ENCODE data around the gene NOP9. TPM values are rescaled to one million over a fixed set of nuclear protein-coding genes. Genes with fewer than 3 reads are reported as not detected.
A peak's percentile ranks its signal among the peaks of the same experiment; 100 is the strongest.

NOP9 gene
- total RNA-seq, 1 donor from 2014 or later, result 28.3 TPM

- intact Hi-C loops (cut with DNase I), result no loop called here
- no peak for DNase-seq (ENCODE audit: low spot score)
These were observed 36.6 kb upstream of the NOP9 start, which contains the start of gene TGM1 for GRCh38 chr14:24262821-24263733. Gene TGM1, minus strand, starts transcription at chr14:24263177. Its CDS starts 825 bp downstream, at chr14:24262352.

DNA sequence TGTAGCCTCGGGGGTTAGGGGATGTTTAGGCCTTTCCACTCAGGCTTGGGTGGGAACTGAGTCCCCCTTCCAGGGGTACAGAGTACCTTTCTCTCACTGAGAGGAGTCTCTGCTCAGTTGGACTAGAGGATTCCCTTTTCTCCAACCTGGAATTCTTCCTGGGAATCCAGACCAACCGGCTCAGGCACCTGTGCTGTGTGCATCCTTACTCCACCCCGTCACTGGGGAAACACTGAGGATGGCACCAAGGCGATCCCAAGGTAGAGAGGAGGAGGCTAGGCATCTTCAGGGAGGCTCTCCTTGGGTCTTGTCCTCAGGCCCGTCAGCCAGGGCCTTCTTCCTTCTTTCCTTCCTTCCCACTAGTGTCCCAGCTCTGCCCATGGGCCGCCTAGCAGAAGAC is 35.8 kb upstream of the NOP9 start:
- DNase-seq (ENCODE audit: low spot score), result no peak
- intact Hi-C loops (cut with DNase I), result no loop called here

- DNase-seq (ENCODE audit: low spot score), result no peak
- intact Hi-C loops (cut with DNase I), result no loop called here
These were observed 35.4 kb upstream of the NOP9 start for GRCh38 chr14:24264298-24264697.

DNA sequence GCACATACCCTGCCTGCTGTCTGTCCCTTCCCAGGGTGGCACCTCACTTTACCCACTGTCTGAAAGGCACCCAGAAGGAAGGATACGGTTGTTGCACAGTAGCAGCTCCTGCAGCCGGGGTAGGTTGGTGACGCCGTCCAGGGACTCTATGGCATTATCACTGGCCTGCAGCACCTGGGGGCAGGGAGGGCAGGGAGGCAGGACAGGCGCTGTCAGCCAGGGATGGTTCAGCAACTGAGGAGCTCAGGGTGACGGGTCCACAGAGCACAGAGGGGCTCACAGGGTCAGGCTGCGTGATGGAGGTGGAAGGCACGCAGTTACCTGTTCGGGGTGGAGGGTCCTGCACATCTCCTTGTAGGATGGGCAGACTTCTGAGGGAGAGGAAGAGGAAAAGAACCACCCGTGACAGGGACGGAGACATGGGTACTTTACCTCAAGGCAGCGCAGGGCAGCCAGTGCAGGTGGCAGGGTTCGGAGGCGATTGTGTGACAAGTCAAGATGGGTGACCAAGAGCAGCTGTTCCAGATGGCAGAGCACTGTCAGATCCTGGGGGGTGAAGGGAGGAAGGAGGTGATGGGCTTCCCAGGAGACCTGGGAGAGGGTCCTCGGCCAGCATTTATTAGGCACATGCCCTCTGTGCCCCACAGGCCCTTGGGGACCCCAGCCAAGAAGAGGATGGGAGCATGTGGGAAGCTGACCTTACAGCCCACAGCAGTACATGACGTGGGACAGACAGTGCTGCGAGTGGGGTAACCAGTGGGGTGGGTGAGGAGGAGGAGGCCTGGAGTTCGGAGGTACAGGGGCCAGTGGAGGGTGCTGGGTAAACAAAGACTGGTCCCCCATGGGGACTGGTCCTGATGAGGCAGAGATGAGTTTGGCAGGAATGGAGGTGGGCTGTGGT is 33.1 kb upstream of the NOP9 start:
- intact Hi-C loops (cut with DNase I), result no loop called here
- no peak for DNase-seq (ENCODE audit: low spot score)

DNA sequence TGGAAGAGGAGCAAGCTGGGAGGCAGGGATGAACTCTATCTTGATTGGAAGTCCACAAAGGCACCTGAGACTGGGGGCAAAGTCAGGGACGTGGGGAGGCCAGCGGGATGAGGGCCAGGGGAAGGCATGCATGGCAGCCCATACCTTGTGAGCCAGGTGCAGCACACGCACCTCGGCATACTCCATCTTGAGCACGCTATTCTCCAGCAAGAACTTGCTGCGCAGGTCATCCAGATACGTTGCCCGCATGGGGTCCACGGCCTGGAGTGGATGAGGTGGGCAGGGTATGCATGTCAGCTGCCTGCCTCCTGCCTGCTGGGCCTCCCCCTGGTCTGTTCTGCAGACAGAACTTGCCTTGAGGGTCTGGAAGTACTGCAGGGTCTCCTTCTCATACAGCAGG is 32.1 kb upstream of the NOP9 start:
- DNase-seq (ENCODE audit: low spot score), result no peak
- intact Hi-C loops (cut with DNase I), result no loop called here

- intact Hi-C loops (cut with DNase I), result no loop called here
These were observed 31.4 kb upstream of the NOP9 start for GRCh38 chr14:24268225-24268624.

DNA sequence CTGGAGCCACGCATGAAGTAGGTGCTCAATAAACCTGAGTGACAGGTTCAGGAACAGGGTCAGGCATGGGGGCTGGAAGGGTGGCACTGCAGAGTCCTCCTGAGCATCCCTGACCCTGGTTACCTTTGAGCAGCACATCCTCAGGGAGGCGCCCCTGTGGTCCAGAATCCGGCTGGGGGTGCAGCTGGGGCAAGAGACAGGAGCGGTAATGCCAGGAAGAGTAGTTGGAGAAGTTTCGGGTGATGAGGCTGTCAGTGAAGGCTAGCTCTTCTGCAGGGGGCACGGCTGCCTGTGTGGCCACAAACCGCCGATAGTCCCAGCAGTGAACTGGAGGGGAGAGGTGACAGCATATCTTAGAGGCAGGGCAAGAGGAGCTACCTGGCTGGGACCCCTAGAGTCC is 30.3 kb upstream of the NOP9 start:
- DNase-seq (ENCODE audit: low spot score), result no peak
- intact Hi-C loops (cut with DNase I), result no loop called here

More at GRCh38 chr14:24268225-24268624, 31.4 kb upstream of the NOP9 start:
- DNase-seq (ENCODE audit: low spot score), result no peak

- intact Hi-C loops (cut with DNase I), result no loop called here
- DNase-seq (ENCODE audit: low spot score), result no peak
These were observed 29.6 kb upstream of the NOP9 start for GRCh38 chr14:24269910-24270536.

- DNase-seq (ENCODE audit: low spot score), result no peak
- intact Hi-C loops (cut with DNase I), result no loop called here
These were observed 29.0 kb upstream of the NOP9 start for GRCh38 chr14:24270537-24271133.

DNA sequence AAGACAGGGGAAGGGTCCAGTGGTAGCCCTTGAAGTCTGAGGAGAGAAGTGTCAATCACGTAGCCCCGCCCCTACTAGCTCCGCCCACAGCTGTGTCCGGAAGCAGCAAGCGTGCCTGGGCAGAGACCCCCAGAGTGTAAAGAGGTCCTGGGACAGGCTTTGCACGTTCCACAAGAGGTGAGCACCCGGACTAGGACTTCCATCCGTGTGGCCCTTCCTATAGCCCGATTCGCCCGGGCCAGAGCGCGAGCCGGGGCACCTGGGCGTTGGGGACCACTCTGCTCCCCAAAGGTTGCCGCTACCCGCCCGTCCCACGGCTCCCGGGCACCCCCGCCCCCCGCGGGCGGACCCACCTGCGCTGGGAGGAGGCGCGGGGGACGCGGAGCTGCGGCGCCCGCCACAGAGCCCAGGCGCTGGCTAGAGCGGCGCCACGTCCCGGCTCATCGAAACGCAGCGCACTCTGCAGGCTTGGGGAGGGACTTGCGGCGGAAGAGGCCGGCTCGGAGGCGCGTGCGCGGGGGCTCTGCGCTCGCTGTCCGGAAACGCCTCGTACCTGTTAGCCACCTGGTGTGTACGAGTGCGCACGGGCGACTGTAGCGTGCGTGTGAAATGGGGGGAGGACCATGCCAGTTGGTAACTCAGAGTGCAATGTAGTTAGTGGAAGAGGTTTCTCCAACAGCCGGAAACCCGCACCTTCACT is 28.4 kb upstream of the NOP9 start, which contains the start of gene RABGGTA:
Gene RABGGTA, minus strand, starts transcription at position 464 of the 700 bp plus-strand sequence. CDS start 482 bp downstream, outside the sequence.
- intact Hi-C loops (cut with DNase I), result no loop called here
- peak; percentile 94 for DNase-seq (ENCODE audit: low spot score)

- intact Hi-C loops (cut with DNase I), result no loop called here
- DNase-seq (ENCODE audit: low spot score), result no peak
These were observed 27.8 kb upstream of the NOP9 start for GRCh38 chr14:24271834-24272263.

GRCh38 chr14:24272467-24272866 is 27.2 kb upstream of the NOP9 start:
- no peak for DNase-seq (ENCODE audit: low spot score)
- intact Hi-C loops (cut with DNase I), result no loop called here

- no peak for DNase-seq (ENCODE audit: low spot score)
- intact Hi-C loops (cut with DNase I), result no loop called here
These were observed 26.1 kb upstream of the NOP9 start for GRCh38 chr14:24273422-24273998.

DNA sequence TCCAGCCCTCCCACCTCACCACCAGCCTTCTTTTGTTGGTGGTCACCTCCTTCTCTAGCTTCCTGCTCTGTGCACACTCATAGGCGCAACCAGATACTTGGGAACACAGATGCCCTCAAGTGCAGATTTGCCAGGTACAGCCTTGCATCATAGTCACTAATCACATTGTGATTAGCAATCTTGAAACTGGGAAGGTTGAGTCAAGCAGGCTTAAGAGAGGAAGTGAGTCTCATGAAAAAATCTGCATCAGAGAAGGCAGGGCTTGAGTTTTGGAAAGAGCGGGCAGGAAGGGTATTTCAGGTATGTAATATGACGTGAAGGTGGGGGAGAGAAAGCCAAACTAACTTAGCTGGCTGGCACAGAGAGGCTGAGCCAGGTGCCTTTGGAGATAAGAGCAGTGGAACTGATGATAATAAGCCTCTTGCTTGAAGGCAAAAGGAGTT is 25.5 kb upstream of the NOP9 start:
- DNase-seq (ENCODE audit: low spot score), result no peak
- intact Hi-C loops (cut with DNase I), result no loop called here

- no peak for DNase-seq (ENCODE audit: low spot score)
- intact Hi-C loops (cut with DNase I), result no loop called here
These were observed 22.6 kb upstream of the NOP9 start for GRCh38 chr14:24277071-24277470.

- no peak for DNase-seq (ENCODE audit: low spot score)
- intact Hi-C loops (cut with DNase I), result no loop called here
These were observed 21.9 kb upstream of the NOP9 start for GRCh38 chr14:24277606-24278321.

- no peak for DNase-seq (ENCODE audit: low spot score)
- intact Hi-C loops (cut with DNase I), result no loop called here
These were observed 21.2 kb upstream of the NOP9 start for GRCh38 chr14:24278424-24278823.
